NCI-H1105 treated with DMSO at 0.1 percent for 48 hours (cell line): ENCODE measurements around the gene SMIM20.
A peak's percentile ranks its signal among the peaks of the same experiment; 100 is the strongest.
"Not testable (repeated sequence)": the region's sequence is repeated elsewhere in the genome, so short reads cannot be mapped to it uniquely, and the experiment has no call there.

Experiments used
- DNase-seq: peaks from one replicate; lab custom pipeline; 2025; lab: John Stamatoyannopoulos, UW

SMIM20 gene

GRCh38 chr4:25913851-25914669 is at the start of gene SMIM20:
SMIM20 (plus strand) TSS chr4:25914220; CDS start chr4:25914314, 94 bp downstream.
- DNase-seq = peak; percentile 63

DNA sequence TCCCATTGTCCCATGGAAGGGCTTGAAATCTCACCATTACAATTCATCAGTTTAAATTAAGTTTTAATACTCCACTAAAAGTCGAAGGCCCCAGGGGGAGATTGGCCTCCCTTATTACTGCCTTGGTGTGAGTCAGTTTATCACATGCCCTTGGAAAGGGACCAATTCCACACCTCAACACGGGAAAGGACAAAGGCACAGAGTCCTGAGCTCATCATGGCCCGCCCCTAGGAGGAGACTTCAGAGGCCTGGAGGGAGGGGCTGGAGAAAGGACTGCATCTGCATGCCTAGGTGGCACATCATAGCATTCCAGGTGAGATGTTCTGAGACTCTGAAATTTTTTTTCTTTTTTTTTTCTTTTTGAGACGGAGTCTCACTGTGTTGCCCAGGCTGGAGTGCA is 48.4 kb upstream of the SMIM20 start:
- DNase-seq = no peak

DNA sequence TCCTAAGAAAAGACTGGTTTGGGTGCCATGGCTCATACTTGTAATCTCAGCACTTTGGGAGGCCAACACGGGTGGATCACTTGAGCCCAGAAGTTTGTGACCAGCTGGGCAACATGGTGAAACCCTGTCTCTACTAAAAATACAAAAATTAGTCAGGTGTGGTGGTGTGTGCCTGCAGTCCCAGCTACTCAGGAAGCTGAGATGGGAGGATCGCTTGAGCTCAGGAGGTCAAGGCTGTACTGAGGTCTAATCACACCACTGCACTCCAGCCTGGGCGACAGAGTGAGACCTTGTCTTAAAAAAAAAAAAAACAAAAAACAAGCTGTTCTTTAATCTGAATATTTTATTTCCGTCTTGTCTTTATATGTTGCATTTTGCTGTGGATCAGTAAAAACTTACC is 47.6 kb upstream of the SMIM20 start:
- not testable (repeated sequence) for DNase-seq

DNA sequence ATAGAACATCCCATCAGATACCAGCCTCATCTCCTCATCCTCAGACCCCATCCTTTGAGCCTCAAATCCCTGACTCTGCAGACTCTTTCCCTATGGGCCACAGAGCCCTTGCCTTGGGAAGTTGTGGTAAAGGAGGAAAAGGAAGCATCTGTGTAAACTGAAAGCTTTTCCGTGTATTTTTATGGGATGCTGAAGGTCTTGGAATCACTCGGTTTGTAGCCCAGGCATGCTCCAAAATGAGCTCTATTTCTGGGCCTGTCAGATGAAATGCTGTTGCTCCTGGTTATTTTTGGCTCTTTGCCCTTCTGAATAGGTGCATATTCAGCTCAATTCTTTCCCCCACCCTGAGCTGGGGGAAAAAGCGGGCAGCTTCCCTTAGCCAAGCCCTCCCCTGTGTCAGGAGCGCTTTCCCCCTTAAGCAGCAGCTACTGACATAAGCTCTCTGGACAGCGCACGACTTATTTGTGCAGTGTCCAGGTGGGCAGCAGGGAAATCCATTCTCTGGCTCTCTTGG is 46.2 kb upstream of the SMIM20 start:
- DNase-seq = no peak

GRCh38 chr4:25870081-25870480 is 43.9 kb upstream of the SMIM20 start:
- no peak for DNase-seq

DNA sequence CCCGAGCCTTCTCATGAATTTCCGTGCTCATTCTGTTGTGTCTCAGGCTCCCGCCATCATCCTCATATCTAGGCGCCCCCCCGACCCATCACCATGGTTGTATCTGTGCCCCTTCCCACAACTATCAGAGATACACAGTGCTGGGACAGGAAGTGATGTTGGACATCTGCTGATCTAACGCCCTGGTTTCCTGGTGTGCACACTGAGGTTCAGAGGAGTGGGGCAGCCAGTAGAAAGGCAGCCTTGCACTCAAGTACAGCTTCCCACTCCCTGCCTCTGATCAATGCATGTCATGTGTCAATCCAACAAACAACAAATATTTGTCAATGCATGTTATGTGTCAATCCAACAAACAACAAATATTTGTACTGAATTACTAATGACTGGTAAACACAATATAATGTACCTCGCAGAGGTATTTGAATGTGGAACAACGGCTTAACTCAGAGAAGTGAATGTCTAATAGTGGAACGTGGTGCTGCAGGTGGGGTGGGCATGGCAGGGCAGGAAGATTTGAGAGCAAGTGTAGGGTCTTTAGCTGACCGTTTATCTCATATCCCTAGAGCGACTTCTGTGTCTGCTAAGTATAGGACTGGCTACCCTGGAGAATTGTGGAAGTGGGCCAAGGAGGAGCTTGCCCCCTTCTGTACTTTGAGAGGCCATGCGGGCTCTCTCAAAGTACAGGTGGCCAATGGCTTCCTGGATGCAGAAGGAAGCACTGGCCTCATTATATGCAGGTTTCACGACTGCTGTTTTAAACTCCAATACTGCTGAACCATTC is 41.0 kb upstream of the SMIM20 start:
- DNase-seq = no peak

DNA sequence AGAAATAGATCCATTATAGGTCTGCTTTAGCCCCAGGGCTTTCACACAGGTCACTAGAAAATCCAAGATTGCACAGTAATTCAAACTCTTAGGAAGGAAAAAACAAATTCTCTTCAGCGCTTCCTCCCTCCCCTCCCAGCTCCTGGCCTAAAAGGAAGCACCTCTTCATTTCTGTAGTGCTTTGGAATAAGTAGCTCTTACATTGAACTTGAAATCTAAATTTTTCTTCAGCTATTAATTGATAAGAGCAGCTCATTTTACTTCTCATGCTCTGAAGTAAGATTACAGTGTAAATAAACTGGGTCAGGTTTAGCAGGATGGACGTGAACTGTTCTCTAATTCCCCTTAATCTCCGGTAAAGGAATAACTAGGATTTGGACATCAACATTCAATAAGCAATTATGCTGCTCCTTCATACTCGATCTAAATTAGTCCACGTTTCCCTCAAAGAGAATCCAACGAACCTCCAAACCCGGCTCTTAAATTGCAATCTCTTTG is 40.3 kb upstream of the SMIM20 start:
- DNase-seq = no peak

GRCh38 chr4:25874655-25875054 is 39.4 kb upstream of the SMIM20 start:
- DNase-seq = no peak

DNA sequence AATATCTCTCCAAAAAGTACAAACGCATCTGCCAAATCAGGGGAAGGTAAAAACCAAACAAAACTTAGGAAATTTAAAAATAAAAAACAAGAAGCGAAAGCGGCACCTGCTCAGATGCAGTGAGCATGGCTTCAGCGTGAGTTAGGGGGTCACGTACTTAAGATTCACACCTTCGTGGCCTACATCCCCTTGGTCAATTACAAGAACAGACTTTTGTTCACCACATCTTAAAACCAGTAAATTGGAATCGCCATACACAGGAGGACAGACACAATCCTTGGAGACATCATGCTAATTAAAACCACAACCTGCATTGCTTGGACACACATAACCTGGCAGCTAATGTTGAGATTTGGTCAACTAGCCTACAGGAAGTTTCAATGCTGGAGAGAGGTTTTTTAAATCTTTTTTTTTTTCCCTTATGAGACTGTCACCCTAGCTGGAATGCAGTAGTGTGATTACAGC is 38.7 kb upstream of the SMIM20 start:
- no peak for DNase-seq

DNA sequence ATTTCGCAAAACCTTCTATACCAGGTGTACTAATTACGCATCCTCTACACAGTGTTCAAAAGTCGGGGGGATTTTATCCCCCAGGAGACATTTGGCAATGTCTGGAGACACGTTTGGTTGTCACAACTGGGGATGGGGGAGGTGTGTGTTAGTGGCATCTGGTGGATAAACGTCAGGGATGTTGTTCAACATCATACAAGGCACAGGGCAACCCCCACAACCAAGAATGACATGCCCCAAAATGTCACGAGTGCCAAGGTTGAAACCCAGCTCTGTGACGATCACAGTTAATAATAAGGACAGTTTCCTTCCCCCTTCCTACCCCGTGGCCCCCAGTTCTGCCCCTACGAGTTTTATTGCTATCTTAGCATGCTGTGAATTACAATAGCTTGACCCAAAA is 35.3 kb upstream of the SMIM20 start:
- DNase-seq = no peak

- DNase-seq = no peak
These were observed 34.9 kb upstream of the SMIM20 start for GRCh38 chr4:25879091-25879584.

DNA sequence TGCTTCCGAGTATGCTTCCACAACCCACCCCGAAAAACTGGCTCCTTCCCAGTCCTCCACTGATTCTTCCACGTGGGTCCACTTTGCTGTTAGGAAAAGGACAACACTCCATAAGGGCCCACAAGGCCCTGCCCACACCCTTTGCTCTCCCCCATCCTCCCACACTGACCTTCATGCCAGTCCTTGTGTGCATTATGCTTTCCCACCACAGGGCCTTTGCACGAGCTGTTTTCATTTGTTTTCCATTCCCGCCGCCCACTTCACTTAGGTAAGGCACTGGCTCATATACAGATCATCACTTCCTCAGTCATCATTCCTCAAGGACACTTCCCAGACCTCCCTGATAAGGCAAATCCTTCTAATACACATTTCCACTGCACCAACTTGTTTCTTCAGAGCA is 34.4 kb upstream of the SMIM20 start:
- DNase-seq = no peak

GRCh38 chr4:25879991-25880651 is 33.9 kb upstream of the SMIM20 start:
- DNase-seq = no peak

- no peak for DNase-seq
These were observed 32.8 kb upstream of the SMIM20 start for GRCh38 chr4:25881193-25881592.

DNA sequence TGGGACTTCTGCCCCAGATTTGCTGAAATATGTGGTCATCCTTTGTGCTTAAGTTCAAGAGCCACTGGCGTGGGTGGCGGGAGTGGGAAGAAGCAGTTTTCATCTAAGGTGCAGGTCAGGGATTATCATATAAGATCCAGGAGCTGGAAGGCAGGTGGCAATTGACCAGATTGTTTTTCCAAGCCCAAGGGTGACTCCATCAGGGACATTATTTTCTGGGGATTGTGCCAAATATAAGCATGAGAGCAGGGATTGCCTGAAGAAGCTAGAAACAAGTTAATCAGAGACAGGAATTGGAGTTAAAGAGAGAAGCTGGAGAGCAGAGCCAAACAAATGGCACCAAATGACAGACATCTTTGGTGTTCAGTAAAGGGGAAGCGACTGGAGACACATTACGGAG is 31.8 kb upstream of the SMIM20 start:
- peak; percentile 62 for DNase-seq

GRCh38 chr4:25883565-25883964 is 30.5 kb upstream of the SMIM20 start:
- DNase-seq = no peak

GRCh38 chr4:25884031-25884782 is 29.8 kb upstream of the SMIM20 start:
- DNase-seq = no peak

DNA sequence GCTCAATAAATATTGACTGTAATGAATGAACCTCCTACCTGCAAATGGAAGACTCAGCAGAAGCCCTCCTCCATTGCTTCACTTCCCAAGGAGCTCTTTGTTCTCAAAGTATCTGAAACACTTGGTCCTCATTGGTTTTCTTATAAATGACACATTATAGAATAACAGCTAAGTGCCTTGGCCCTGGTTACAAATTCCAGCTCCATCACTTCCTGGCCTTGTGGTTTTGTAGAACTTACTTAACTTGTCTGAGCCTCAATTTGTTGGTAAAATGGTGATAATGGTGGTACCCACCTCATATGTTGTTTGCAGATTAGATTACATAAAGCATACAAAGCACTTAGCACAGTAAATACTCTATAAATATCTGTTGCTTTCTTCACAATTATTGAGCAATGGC is 25.2 kb upstream of the SMIM20 start:
- DNase-seq = no peak

GRCh38 chr4:25889589-25890503 is 24.2 kb upstream of the SMIM20 start:
- no peak for DNase-seq
